Mesendoderm (in vitro differentiated cells): ENCODE results near the gene PRPSAP1.

Experiments
- DNase-seq: peaks from one replicate; pipeline ENCODE4 v3.0.0; 2013
- H2AK5ac ChIP-seq: 2 replicates; pipeline ENCODE4 v1.6.1; 2013; ENCODE audit warnings: low read length, inconsistent platforms
- H2BK120ac ChIP-seq: 2 replicates; pipeline ENCODE4 v1.6.1; 2013; ENCODE audit warnings: low read depth, mild to moderate bottlenecking, low read length, moderate library complexity, mixed read lengths
- H2BK15ac ChIP-seq: replicated peaks from 2 replicates; pipeline ENCODE4 v1.6.1; 2013; ENCODE audit warnings: low read depth, mild to moderate bottlenecking, moderate library complexity
- H2BK5ac ChIP-seq: 2 replicates; pipeline ENCODE4 v1.6.1; 2013; ENCODE audit warnings: low read length, inconsistent platforms
- H3K18ac ChIP-seq: 2 replicates; pipeline ENCODE4 v1.6.1; 2013; ENCODE audit warnings: mild to moderate bottlenecking, low read length, mixed read lengths
- H3K23ac ChIP-seq: one replicate; pipeline ENCODE4 v1.6.1; 2013; ENCODE audit warnings: low read length
- H3K27ac ChIP-seq: 2 replicates; pipeline ENCODE4 v1.5.1; 2013; ENCODE audit warnings: low read depth, mild to moderate bottlenecking, inconsistent platforms, low read length, moderate library complexity
- H3K27me3 ChIP-seq: 2 replicates; pipeline ENCODE4 v1.6.1; 2013; ENCODE audit warnings: low read length, control low read depth, mild to moderate bottlenecking, inconsistent platforms; ENCODE audit not compliant: insufficient read depth, poor library complexity
- H3K36me3 ChIP-seq: 2 replicates; pipeline ENCODE4 v1.6.1; 2013; ENCODE audit warnings: low read length, inconsistent platforms; ENCODE audit not compliant: control insufficient read depth, insufficient read depth
- H3K4ac ChIP-seq: one replicate; pipeline ENCODE4 v1.6.1; 2013; ENCODE audit warnings: low read depth, mild to moderate bottlenecking, low read length, moderate library complexity
- H3K4me1 ChIP-seq: 2 replicates; pipeline ENCODE4 v1.6.1; 2013; ENCODE audit warnings: low read depth, low read length, inconsistent platforms; ENCODE audit not compliant: control insufficient read depth
- H3K4me2 ChIP-seq: 2 replicates; pipeline ENCODE4 v1.6.1; 2013; ENCODE audit warnings: low read length
- H3K4me3 ChIP-seq: 2 replicates; pipeline ENCODE4 v1.5.1; 2013; ENCODE audit warnings: mild to moderate bottlenecking, low read length
- H3K56ac ChIP-seq: one replicate; pipeline ENCODE4 v1.6.1; 2013; ENCODE audit warnings: low read length
- H3K79me1 ChIP-seq: 2 replicates; pipeline ENCODE4 v1.6.1; 2013; ENCODE audit warnings: low read length, inconsistent platforms
- H3K79me2 ChIP-seq: 2 replicates; pipeline ENCODE4 v1.6.1; 2013; ENCODE audit warnings: mild to moderate bottlenecking, low read length; ENCODE audit not compliant: control insufficient read depth, insufficient read depth
- H3K9ac ChIP-seq: 2 replicates; pipeline ENCODE4 v1.6.1; 2013; ENCODE audit warnings: low read length, inconsistent platforms
- H4K5ac ChIP-seq: one replicate; pipeline ENCODE4 v1.6.1; 2013; ENCODE audit warnings: low read length
- H4K8ac ChIP-seq: one replicate; pipeline ENCODE4 v1.6.1; 2013; ENCODE audit warnings: low read depth, mild to moderate bottlenecking, control low read depth, low read length, moderate library complexity
- whole genome bisulfite sequencing: extraction: QIAGEN DNeasy Blood & Tissue Kit; methylation state at CpG from one replicate; pipeline ENCODE4 v1.1.7; 2013; ENCODE audit warnings: low lambda C conversion rate, missing lambda C conversion rate; ENCODE audit not compliant: insufficient coverage; ENCODE audit errors: extremely low coverage; 5-methylcytosine and 5-hydroxymethylcytosine counted together

The PRPSAP1 gene

DNA sequence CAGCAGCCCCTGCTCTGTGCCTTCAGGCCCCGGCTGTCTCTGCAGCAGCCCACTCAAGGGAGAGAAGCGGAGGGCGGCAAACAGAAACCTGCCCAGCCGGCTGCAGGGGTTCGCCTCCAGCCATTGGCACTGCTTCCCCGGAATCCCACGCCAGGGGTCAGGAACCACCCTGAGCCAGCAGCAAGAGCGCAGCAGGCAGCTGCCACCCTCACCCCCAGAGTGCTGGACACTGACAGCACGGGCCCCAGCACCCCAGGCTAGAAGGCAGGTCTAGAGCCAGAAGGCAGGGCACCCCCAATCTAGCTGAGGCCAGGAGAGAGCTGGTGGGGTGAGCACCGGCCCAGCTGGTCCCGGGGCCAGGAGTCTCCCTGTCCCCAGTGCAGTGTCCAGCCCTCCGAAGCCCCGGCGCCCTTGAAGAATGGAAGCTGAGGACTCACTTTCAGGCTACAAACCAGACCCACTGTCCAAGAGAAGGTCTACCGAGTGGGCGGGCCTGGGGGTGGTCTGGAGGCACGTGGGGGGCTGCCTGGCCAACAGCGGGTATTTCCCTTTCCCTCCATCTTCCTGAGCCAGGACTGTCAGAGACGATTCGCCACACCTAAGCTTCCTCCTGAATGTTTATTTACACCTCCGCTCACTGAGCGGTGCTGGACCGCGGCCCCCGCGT lies 80.1 kb downstream of the PRPSAP1 start:
- no CpG with 5 or more reads among the region's 26 CpGs for WGBS

GRCh38 chr17:76272541-76273444 lies 80.9 kb downstream of the PRPSAP1 start:
- H3K4ac ChIP-seq = no peak overlapping the region
- no peak overlapping the region for H2AK5ac ChIP-seq
- no peak overlapping the region for H3K9ac ChIP-seq
- no peak for DNase-seq
- H4K8ac ChIP-seq = no peak overlapping the region
- no peak overlapping the region for H4K5ac ChIP-seq
- no peak overlapping the region for H3K18ac ChIP-seq
- no peak overlapping the region for H3K23ac ChIP-seq
- no peak overlapping the region for H3K4me3 ChIP-seq
- H3K4me2 ChIP-seq = no peak overlapping the region
- no peaks in the 10 kb centered on the region for H3K36me3 ChIP-seq
- no peak overlapping the region for H2BK15ac ChIP-seq
- no peak overlapping the region for H3K56ac ChIP-seq
- H3K4me1 ChIP-seq = peaks cover 3% of the 10 kb centered on the region
- WGBS = no CpG with 5 or more reads among the region's 19 CpGs
- H3K79me1 ChIP-seq = peaks cover 9% of the 10 kb centered on the region
- H3K27ac ChIP-seq = no peak overlapping the region
- H3K79me2 ChIP-seq = peaks cover 4% of the 10 kb centered on the region
- no peak overlapping the region for H2BK120ac ChIP-seq
- H2BK5ac ChIP-seq = no peak overlapping the region
- H3K27me3 ChIP-seq = no peaks in the 10 kb centered on the region

More for the DNA sequence above, 80.1 kb downstream of the PRPSAP1 start:
- Histone ChIP-seq H2BK5ac (no peak overlapping the region), H3K4me1 (no peaks in the 10 kb centered on the region), H3K36me3 (no peaks in the 10 kb centered on the region), H4K5ac (no peak overlapping the region), H3K4ac (no peak overlapping the region), H3K27me3 (no peaks in the 10 kb centered on the region), H2BK15ac (no peak overlapping the region), H3K18ac (no peak overlapping the region), H3K4me3 (no peak overlapping the region), H3K79me1 (peaks cover 7% of the 10 kb centered on the region), H3K27ac (no peak overlapping the region), H2BK120ac (no peak overlapping the region), H3K56ac (no peak overlapping the region), H3K79me2 (peaks cover 2% of the 10 kb centered on the region), H3K9ac (no peak overlapping the region), H4K8ac (no peak overlapping the region), H3K23ac (no peak overlapping the region), H2AK5ac (no peak overlapping the region), H3K4me2 (no peak overlapping the region)
- DNase-seq = no peak

GRCh38 chr17:76271669-76272540 lies 81.8 kb downstream of the PRPSAP1 start:
- no peak overlapping the region for H4K5ac ChIP-seq
- H3K36me3 ChIP-seq = no peaks in the 10 kb centered on the region
- H3K27ac ChIP-seq = no peak overlapping the region

GRCh38 chr17:76270770-76271668 lies 82.7 kb downstream of the PRPSAP1 start:
- peaks cover 7% of the 10 kb centered on the region for H3K4me1 ChIP-seq
- no peak overlapping the region for H4K8ac ChIP-seq
- H3K56ac ChIP-seq = peak overlapping the region; percentile 1
- no peak overlapping the region for H2BK15ac ChIP-seq
- H3K4me3 ChIP-seq = no peak overlapping the region
- H2BK120ac ChIP-seq = no peak overlapping the region
- no peak overlapping the region for H3K27ac ChIP-seq
- no peak overlapping the region for H3K4ac ChIP-seq
- H3K23ac ChIP-seq = no peak overlapping the region
- no peak overlapping the region for H2BK5ac ChIP-seq
- WGBS = no CpG with 5 or more reads among the region's 14 CpGs
- H3K27me3 ChIP-seq = no peaks in the 10 kb centered on the region
- peaks cover 12% of the 10 kb centered on the region for H3K79me1 ChIP-seq
- H3K36me3 ChIP-seq = no peaks in the 10 kb centered on the region
- H3K4me2 ChIP-seq = no peak overlapping the region
- no peak overlapping the region for H2AK5ac ChIP-seq
- H4K5ac ChIP-seq = no peak overlapping the region
- peak overlapping the region; percentile 17 for H3K9ac ChIP-seq
- no peak overlapping the region for H3K18ac ChIP-seq
- DNase-seq = no peak
- peaks cover 9% of the 10 kb centered on the region for H3K79me2 ChIP-seq

More at GRCh38 chr17:76271669-76272540, 81.8 kb downstream of the PRPSAP1 start:
- Histone ChIP-seq H3K23ac (no peak overlapping the region), H3K56ac (peak overlapping the region; percentile 65), H3K27me3 (no peaks in the 10 kb centered on the region), H3K79me1 (peaks cover 10% of the 10 kb centered on the region), H3K4me3 (no peak overlapping the region), H3K9ac (peak overlapping the region; percentile 17), H4K8ac (no peak overlapping the region), H2BK15ac (no peak overlapping the region), H3K4ac (no peak overlapping the region), H2BK120ac (no peak overlapping the region), H3K4me2 (no peak overlapping the region), H3K4me1 (peaks cover 5% of the 10 kb centered on the region), H3K79me2 (peaks cover 6% of the 10 kb centered on the region), H3K18ac (no peak overlapping the region), H2BK5ac (no peak overlapping the region), H2AK5ac (no peak overlapping the region)
- DNase-seq = peak; percentile 55
- WGBS = no CpG with 5 or more reads among the region's 38 CpGs

DNA sequence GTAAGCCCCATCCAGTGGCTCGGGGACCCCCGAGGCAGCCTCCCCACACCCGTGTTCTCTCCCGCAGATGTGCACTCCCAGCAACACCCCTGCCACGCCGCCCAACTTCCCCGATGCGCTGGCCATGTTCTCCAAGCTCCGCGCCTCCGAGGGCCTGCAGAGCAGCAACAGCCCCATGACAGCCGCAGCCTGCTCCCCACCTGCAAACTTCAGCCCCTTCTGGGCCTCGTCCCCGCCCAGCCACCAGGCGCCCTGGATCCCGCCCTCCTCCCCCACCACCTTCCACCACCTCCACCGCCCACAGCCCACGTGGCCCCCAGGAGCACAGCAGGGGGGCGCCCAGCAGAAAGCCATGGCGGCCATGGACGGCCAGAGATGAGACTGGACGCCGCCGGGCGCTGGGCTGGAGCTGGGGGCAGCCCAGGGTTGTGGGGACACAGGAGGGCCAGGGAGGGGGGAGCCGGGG lies 83.6 kb downstream of the PRPSAP1 start:
- Histone ChIP-seq H2BK5ac (no peak overlapping the region), H3K4me1 (peaks cover 7% of the 10 kb centered on the region), H3K4me3 (no peak overlapping the region), H2BK15ac (no peak overlapping the region), H3K79me1 (peaks cover 12% of the 10 kb centered on the region), H3K79me2 (peaks cover 11% of the 10 kb centered on the region), H3K36me3 (no peaks in the 10 kb centered on the region), H3K27ac (no peak overlapping the region), H4K5ac (no peak overlapping the region), H2AK5ac (no peak overlapping the region), H3K18ac (no peak overlapping the region), H3K23ac (no peak overlapping the region), H3K56ac (no peak overlapping the region), H3K27me3 (no peaks in the 10 kb centered on the region), H2BK120ac (no peak overlapping the region), H3K9ac (no peak overlapping the region), H4K8ac (no peak overlapping the region), H3K4ac (no peak overlapping the region), H3K4me2 (no peak overlapping the region)
- WGBS = no CpG with 5 or more reads among the region's 26 CpGs
- no peak for DNase-seq
